Measurements from ENCODE around the gene RCSD1.

- no peak for TF ChIP-seq POLR2A (IDR thresholded peaks at IDR 0.05)
- no peak for TF ChIP-seq CTCF (IDR thresholded peaks at IDR 0.05)
Measured at GRCh38 chr1:167708940-167709389, 78.9 kb downstream of the RCSD1 start.
